WTC11 (cell line): ENCODE measurements around the gene NRG3.

Experiments used
- TCF7 ChIP-seq: sonication (generic); formaldehyde crosslinking; IDR thresholded peaks from 2 replicates; pipeline ENCODE4 v1.8.0; 2022; ENCODE audit warnings: mild to moderate bottlenecking, low read depth, missing genetic modification reagents, moderate library complexity
- TEAD4 ChIP-seq: sonication (generic); formaldehyde crosslinking; IDR thresholded peaks from 2 replicates; pipeline ENCODE4 v1.8.0; 2022; ENCODE audit warnings: mild to moderate bottlenecking, missing genetic modification reagents
- ZBTB21 ChIP-seq: sonication (generic); formaldehyde crosslinking; IDR thresholded peaks from 2 replicates; pipeline ENCODE4 v1.8.1; 2023; ENCODE audit warnings: mild to moderate bottlenecking, missing genetic modification reagents, borderline replicate concordance
- TF ChIP-seq, protein P1 (sequence below): fragments of 200-600 bp; IDR thresholded peaks from 2 replicates; pipeline ENCODE4 v1.8.0; 2022; ENCODE audit warnings: antibody characterized with exemption
- TF ChIP-seq, protein P2 (sequence below): sonication (generic); formaldehyde crosslinking; IDR thresholded peaks from 2 replicates; pipeline ENCODE4 v1.8.1; 2023; ENCODE audit warnings: mild to moderate bottlenecking, missing genetic modification reagents

DNA sequence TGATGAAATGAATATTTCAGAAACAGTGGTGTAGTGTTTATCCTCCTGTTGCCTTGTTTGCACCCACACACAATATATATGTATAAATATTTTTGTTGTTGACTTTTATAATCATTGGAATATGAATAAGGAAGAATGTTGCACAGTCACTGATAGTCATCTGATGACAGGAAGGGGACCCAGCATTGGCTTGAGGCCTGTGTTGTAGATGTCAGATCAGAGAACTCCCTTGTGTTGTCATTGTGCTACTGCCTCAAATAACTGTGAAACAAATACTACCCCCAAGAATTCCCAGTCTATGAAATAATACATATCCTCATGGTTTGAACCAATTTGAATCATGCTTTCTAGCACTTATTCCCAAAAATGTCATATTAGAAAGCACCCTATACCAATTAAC lies 84.0 kb downstream of the NRG3 start:
- TF ChIP-seq ZBTB21 = no peak
- TF ChIP-seq, protein P1, sequence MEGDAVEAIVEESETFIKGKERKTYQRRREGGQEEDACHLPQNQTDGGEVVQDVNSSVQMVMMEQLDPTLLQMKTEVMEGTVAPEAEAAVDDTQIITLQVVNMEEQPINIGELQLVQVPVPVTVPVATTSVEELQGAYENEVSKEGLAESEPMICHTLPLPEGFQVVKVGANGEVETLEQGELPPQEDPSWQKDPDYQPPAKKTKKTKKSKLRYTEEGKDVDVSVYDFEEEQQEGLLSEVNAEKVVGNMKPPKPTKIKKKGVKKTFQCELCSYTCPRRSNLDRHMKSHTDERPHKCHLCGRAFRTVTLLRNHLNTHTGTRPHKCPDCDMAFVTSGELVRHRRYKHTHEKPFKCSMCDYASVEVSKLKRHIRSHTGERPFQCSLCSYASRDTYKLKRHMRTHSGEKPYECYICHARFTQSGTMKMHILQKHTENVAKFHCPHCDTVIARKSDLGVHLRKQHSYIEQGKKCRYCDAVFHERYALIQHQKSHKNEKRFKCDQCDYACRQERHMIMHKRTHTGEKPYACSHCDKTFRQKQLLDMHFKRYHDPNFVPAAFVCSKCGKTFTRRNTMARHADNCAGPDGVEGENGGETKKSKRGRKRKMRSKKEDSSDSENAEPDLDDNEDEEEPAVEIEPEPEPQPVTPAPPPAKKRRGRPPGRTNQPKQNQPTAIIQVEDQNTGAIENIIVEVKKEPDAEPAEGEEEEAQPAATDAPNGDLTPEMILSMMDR = no peak
- TF ChIP-seq, protein P2, sequence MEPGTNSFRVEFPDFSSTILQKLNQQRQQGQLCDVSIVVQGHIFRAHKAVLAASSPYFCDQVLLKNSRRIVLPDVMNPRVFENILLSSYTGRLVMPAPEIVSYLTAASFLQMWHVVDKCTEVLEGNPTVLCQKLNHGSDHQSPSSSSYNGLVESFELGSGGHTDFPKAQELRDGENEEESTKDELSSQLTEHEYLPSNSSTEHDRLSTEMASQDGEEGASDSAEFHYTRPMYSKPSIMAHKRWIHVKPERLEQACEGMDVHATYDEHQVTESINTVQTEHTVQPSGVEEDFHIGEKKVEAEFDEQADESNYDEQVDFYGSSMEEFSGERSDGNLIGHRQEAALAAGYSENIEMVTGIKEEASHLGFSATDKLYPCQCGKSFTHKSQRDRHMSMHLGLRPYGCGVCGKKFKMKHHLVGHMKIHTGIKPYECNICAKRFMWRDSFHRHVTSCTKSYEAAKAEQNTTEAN = no peak
- TF ChIP-seq TEAD4 = no peak
- TF ChIP-seq TCF7 (CRISPR knock-in tag) = no peak
